ENCODE data around the gene SIM1.
A peak's percentile ranks its signal among the peaks of the same experiment; 100 is the strongest.

SIM1 gene

DNA sequence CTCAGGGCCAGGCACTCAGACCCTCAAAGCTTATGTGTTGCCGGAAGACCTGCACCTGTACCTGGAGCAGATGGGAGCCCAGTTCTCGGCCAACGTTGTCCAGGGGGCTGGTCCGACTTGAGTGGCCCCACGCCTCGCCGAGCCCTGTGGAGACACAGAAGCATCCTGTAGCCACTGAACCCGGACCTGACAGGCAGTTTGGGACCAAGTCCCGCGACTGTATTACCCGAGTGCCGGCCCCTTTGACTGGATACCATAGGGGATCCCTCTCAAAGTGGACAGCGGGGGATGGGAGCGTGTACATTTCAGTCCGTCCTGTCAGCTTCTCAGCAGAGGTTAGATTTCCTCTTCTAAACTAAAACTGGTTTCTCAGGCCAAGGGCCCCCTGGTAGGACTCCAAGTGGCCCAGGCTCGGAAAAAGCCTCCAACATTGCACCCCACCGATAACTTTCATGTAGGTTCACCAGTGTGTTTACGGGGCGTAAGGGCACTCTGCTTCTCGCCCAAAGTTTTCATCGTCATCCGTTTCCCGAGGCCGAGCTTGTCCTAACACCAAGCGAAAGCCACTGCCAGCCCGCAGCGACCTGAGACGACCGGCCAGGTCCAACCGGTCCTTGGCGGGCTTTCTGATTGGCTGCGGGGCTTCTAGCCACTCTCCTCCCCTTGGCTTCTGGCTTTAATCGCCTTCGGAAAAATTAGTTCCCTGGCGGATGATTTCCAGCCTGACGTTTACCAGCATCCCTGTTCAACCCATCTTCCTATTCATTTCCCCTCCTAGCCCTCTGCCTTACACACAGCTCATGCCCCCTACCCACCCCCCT, 10.8 kb downstream of the SIM1 start:
- in situ Hi-C loops (cut with MboI; ENCODE audit: low sequenced_read_pairs, unreplicated experiment), result loop anchor here (25.0 kb wide), 1 partner anchor 842 kb away; the partner anchor contains the start of gene PRDM13
- TF ChIP-seq, protein P1, sequence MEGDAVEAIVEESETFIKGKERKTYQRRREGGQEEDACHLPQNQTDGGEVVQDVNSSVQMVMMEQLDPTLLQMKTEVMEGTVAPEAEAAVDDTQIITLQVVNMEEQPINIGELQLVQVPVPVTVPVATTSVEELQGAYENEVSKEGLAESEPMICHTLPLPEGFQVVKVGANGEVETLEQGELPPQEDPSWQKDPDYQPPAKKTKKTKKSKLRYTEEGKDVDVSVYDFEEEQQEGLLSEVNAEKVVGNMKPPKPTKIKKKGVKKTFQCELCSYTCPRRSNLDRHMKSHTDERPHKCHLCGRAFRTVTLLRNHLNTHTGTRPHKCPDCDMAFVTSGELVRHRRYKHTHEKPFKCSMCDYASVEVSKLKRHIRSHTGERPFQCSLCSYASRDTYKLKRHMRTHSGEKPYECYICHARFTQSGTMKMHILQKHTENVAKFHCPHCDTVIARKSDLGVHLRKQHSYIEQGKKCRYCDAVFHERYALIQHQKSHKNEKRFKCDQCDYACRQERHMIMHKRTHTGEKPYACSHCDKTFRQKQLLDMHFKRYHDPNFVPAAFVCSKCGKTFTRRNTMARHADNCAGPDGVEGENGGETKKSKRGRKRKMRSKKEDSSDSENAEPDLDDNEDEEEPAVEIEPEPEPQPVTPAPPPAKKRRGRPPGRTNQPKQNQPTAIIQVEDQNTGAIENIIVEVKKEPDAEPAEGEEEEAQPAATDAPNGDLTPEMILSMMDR (IDR thresholded peaks at IDR 0.05; ENCODE audit: borderline replicate concordance, control extremely low read depth, extremely low read depth, insufficient read depth, missing control alignments), result no peak
- peak; percentile 21 for DNase-seq (ENCODE audit: low spot score)

DNA sequence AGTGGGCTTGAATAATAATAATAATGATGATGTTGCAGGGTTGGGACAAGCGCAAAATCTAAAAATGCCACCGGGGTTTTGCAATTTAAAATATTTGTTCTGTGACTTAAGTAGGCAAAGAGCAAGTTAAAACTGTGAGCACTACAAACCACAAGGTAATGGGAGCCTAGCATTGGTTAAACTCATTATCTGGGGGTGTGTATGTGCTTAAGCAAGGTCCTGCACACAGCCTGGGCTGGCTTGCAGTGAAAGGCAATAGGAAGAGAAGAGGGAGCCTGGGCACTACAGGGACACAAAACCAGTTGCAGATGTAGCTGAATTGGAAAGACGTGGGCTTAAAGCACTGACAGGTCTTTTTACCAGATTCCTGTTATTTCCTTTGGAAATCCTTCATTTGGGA, 11.7 kb downstream of the SIM1 start:
- DNase-seq (ENCODE audit: low spot score), result peak; percentile 10
- TF ChIP-seq, protein P1 (IDR thresholded peaks at IDR 0.05; ENCODE audit: borderline replicate concordance, control extremely low read depth, extremely low read depth, insufficient read depth, missing control alignments), result no peak
- in situ Hi-C loops (cut with MboI; ENCODE audit: low sequenced_read_pairs, unreplicated experiment), result loop anchor here (25.0 kb wide), 1 partner anchor 841 kb away; the partner anchor contains the start of gene PRDM13

- in situ Hi-C loops (cut with MboI; ENCODE audit: low sequenced_read_pairs, unreplicated experiment), result loop anchor here (25.0 kb wide), 1 partner anchor 839 kb away; the partner anchor contains the start of gene PRDM13
- TF ChIP-seq, protein P1 (IDR thresholded peaks at IDR 0.05; ENCODE audit: borderline replicate concordance, control extremely low read depth, extremely low read depth, insufficient read depth, missing control alignments), result no peak
- no peak for DNase-seq (ENCODE audit: low spot score)
Observed at GRCh38 chr6:100451577-100451976, 13.1 kb downstream of the SIM1 start.

DNA sequence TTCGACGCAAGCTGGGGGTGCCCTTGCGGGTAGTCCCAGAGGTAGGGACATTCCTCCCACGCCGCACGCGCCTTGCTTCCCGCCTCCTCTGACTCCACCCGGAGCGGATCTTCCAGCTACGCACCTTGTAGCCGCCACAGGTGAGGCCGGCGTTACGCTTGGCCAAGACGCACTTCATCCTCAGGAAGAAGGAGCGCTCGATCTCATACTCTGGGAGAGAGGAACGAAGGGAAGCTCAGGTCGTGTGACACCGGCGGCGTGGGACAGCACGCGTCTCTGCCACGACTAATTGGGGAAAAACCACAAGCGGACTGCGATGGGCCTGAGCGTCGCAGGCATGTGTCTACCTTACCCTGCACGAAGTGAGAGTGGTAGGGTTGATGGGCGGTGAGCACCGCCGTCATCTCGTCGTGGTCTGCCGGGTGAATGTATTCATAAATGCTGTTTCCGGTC, 15.5 kb downstream of the SIM1 start:
- in situ Hi-C loops (cut with MboI; ENCODE audit: low sequenced_read_pairs, unreplicated experiment), result no loop called here
- TF ChIP-seq, protein P1 (IDR thresholded peaks at IDR 0.05; ENCODE audit: borderline replicate concordance, control extremely low read depth, extremely low read depth, insufficient read depth, missing control alignments), result no peak
- peak; percentile 15 for DNase-seq (ENCODE audit: low spot score)

- in situ Hi-C loops (cut with MboI; ENCODE audit: low sequenced_read_pairs, unreplicated experiment), result no loop called here
- TF ChIP-seq, protein P1 (IDR thresholded peaks at IDR 0.05; ENCODE audit: borderline replicate concordance, control extremely low read depth, extremely low read depth, insufficient read depth, missing control alignments), result no peak
Observed at GRCh38 chr6:100447900-100448748, 16.6 kb downstream of the SIM1 start.

More at GRCh38 chr6:100447900-100448748, 16.6 kb downstream of the SIM1 start:
- peak; percentile 31 for DNase-seq (ENCODE audit: low spot score)

Data from GM13976 (cell line).